Ishikawa (cell line): ENCODE measurements around the gene RXRA.

ENCODE experiments used
- CEBPB ChIP-seq: IDR thresholded peaks from 2 replicates; pipeline ENCODE4 v1.6.1; 2012
- CREB1 ChIP-seq: IDR thresholded peaks from 2 replicates; pipeline ENCODE4 v1.6.1; 2012; ENCODE audit warnings: low read depth
- EGR1 ChIP-seq: IDR thresholded peaks from 2 replicates; pipeline ENCODE4 v1.6.1; 2012
- EP300 ChIP-seq: IDR thresholded peaks from 2 replicates; pipeline ENCODE4 v1.6.1; 2012; ENCODE audit warnings: borderline replicate concordance
- FOXM1 ChIP-seq: IDR thresholded peaks from 2 replicates; pipeline ENCODE4 v1.6.1; 2012; ENCODE audit warnings: low read depth, borderline replicate concordance
- MAX ChIP-seq: IDR thresholded peaks from 2 replicates; pipeline ENCODE4 v1.6.1; 2012
- NFIC ChIP-seq: IDR thresholded peaks from 2 replicates; pipeline ENCODE4 v1.6.1; 2012
- RAD21 ChIP-seq: IDR thresholded peaks from 2 replicates; pipeline ENCODE4 v1.6.1; 2012; ENCODE audit warnings: low read depth
- REST ChIP-seq: IDR thresholded peaks from 2 replicates; pipeline ENCODE4 v1.6.1; 2012; ENCODE audit warnings: low read depth, mild to moderate bottlenecking
- TAF1 ChIP-seq: IDR thresholded peaks from 2 replicates; pipeline ENCODE4 v1.6.1; 2012; ENCODE audit warnings: low read depth, mild to moderate bottlenecking
- TCF12 ChIP-seq: IDR thresholded peaks from 2 replicates; pipeline ENCODE4 v1.6.1; 2012; ENCODE audit warnings: low read depth
- TEAD4 ChIP-seq: IDR thresholded peaks from 2 replicates; pipeline ENCODE4 v1.6.1; 2012
- USF1 ChIP-seq: IDR thresholded peaks from 2 replicates; pipeline ENCODE4 v1.6.1; 2012
- YY1 ChIP-seq: IDR thresholded peaks from 2 replicates; pipeline ENCODE4 v1.6.1; 2012; ENCODE audit warnings: low read depth
- ZBTB7A ChIP-seq: IDR thresholded peaks from 2 replicates; pipeline ENCODE4 v1.6.1; 2012; ENCODE audit warnings: low read depth

RXRA gene

GRCh38 chr9:134344068-134344799 lies 18.0 kb downstream of the RXRA start:
- TF ChIP-seq ZBTB7A (no peak), TEAD4 (no peak), USF1 (no peak), CEBPB (no peak), YY1 (no peak), REST (no peak), FOXM1 (no peak), RAD21 (no peak), TCF12 (no peak), EGR1 (no peak), CREB1 (no peak), EP300 (no peak), TAF1 (no peak), MAX (no peak), NFIC (no peak)

GRCh38 chr9:134344800-134345310 lies 18.6 kb downstream of the RXRA start:
- TF ChIP-seq CREB1 (no peak), TAF1 (no peak), RAD21 (no peak), ZBTB7A (no peak), CEBPB (no peak)

GRCh38 chr9:134345737-134346136 lies 19.5 kb downstream of the RXRA start:
- TF ChIP-seq FOXM1: no peak
- TF ChIP-seq CREB1: no peak
- TF ChIP-seq RAD21: no peak
- no peak for TF ChIP-seq NFIC
- TF ChIP-seq TAF1: no peak
- TF ChIP-seq USF1: no peak
- TF ChIP-seq ZBTB7A: no peak
- TF ChIP-seq TCF12: no peak

GRCh38 chr9:134346151-134346550 lies 19.9 kb downstream of the RXRA start:
- no peak for TF ChIP-seq TAF1
- no peak for TF ChIP-seq TEAD4
- no peak for TF ChIP-seq REST
- TF ChIP-seq RAD21: no peak
- TF ChIP-seq EGR1: no peak
- TF ChIP-seq EP300: no peak
- no peak for TF ChIP-seq ZBTB7A
- TF ChIP-seq CEBPB: no peak
- TF ChIP-seq FOXM1: no peak
- TF ChIP-seq YY1: no peak
- no peak for TF ChIP-seq NFIC
- TF ChIP-seq USF1: no peak
- TF ChIP-seq MAX: no peak
- TF ChIP-seq CREB1: no peak
- no peak for TF ChIP-seq TCF12

- no peak for TF ChIP-seq ZBTB7A
- no peak for TF ChIP-seq RAD21
- no peak for TF ChIP-seq TCF12
- TF ChIP-seq TAF1: no peak
- no peak for TF ChIP-seq EP300
Observed at GRCh38 chr9:134346840-134347583, 20.8 kb downstream of the RXRA start.
